Parietal lobe (tissue), 2 donors: ENCODE data around the gene GCAT. TPM values are rescaled to one million over a fixed set of nuclear protein-coding genes. Genes with fewer than 3 reads are reported as not detected.

Source experiments
- small RNA-seq: library from RNA; depleted of rRNA; stranded (forward); fragments of <200 nt; gene quantifications from one replicate; pipeline ENCODE3, GENCODE V24; 2014; ENCODE audit warnings: low replicate concordance
- total RNA-seq: library from RNA; depleted of rRNA; stranded (reverse); fragments of >200 nt; gene quantifications from one replicate; pipeline ENCODE4 v1.2.3, GENCODE V29; 2014

The GCAT gene
- 7.5 TPM for total RNA-seq

DNA sequence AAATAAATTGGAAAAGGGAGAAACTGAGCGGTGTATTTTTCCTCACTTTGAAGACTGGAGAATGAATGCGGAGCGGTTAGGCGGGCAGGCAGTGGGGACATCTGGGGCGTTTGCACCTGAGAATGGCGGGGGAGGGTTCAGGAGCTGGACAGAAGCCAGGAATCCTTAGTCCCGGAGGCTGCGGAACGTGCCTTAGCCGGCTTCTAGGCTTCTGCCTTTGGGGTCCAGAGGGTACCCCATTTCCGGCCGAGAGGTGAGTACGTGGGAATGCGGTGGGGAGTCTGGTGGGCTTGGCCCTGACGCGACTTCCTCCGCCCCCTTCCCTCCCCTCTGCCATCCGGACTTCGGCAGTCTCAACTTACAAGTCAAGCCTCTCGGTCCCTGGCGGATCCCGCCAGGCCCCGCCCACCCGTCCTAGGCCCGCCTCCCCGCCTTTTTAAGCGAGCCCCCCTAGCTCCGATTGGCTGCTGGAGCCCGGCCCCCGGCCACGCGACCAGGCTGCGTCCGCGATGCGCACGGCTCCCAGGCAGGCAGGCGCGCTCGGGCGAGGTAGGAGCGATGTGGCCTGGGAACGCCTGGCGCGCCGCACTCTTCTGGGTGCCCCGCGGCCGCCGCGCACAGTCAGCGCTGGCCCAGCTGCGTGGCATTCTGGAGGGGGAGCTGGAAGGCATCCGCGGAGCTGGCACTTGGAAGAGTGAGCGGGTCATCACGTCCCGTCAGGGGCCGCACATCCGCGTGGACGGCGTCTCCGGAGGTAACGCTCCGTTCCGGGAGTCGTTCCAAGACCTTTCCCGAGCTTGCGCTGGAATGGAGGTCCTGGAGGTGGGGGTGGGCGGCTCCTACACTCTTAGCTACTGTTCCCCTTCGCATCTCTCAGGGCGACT lies at the start of gene GCAT:
Gene GCAT, plus strand, starts transcription at position 525 of the 884 bp plus-strand sequence. Its CDS starts 34 bp downstream, at position 559.

DNA sequence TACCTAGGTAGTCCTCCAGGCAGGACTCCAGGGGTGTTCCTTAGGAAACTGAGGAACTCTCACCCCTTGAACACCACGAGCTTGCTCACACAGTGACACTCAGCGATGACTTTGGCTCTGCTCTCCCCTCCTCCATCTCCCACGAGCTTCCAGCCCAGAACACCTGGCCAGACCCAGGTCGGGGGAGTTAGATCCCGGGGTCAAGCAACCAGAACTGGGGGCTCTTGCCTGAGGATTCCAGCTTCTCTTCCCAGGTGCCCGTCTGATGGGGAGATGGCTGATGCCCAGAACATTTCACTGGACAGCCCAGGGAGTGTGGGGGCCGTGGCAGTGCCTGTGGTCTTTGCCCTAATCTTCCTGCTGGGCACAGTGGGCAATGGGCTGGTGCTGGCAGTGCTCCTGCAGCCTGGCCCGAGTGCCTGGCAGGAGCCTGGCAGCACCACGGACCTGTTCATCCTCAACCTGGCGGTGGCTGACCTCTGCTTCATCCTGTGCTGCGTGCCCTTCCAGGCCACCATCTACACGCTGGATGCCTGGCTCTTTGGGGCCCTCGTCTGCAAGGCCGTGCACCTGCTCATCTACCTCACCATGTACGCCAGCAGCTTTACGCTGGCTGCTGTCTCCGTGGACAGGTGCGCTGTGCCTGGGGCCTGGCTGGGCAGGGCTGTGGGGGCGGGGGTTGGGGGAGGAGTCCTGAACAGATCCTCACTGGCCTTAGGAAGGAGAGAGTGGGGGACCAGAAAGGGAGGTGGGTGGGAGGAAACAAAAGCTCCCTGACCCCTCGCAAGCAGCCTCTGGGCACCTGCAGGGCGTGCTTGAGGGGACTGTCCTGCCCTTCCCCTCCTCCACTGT lies 15.6 kb downstream of the GCAT start, which contains the start of gene GALR3:
Gene GALR3, plus strand, starts transcription at position 249 of the 852 bp plus-strand sequence. Its CDS starts 25 bp downstream, at position 274.

DNA sequence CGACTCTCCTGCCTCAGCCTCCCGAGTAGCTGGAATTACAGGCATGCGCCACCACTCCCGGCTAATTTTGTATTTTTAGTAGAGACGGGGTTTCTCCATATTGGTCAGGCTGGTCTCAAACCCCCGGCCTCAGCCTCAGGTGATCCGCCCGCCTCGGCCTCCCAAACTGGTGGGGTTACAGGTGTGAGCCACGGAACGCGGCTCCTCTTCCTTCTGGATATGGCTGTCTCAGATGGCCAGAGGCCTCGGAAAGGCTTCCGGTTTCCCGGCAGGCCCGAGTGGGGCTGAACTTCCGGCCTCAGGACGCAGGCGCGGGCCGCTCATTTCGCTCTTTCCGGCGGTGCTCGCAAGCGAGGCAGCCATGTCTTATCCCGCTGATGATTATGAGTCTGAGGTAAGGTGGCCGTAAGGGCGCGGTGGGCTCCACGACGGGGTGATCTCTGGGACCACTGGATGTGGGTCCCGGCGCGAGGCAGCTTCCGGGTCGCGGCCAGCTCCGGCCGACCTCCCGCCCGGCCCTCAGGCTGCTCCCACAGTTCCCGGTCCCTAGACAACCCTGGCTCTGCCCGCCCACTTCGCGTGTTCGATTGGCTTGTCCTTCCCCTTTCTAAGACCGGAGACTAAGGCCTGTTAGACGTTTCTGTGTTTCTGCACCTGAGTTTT lies 41.5 kb downstream of the GCAT start, which contains the start of gene EIF3L:
Gene EIF3L, plus strand, starts transcription at position 331 of the 663 bp plus-strand sequence. Its CDS starts 31 bp downstream, at position 362.

Small RNA genes lying within 50 kb of the gene (small RNA-seq; reads per million reads assigned to genes)
- 0.28 reads per million for gene MIR659

Other genes starting within 250 kb of the GCAT start
- gene CDC42EP1, start 247.5 kb upstream of the GCAT start, total RNA-seq: 2.5 TPM
- not detected for gene LGALS2, start 227.8 kb upstream of the GCAT start, total RNA-seq
- 70.4 TPM for gene GGA1, start 199.1 kb upstream of the GCAT start, total RNA-seq
- gene SH3BP1, start 168.3 kb upstream of the GCAT start, total RNA-seq: 0.94 TPM
- gene PDXP, start 149.2 kb upstream of the GCAT start, total RNA-seq: 42.6 TPM
- 69.8 TPM for gene LGALS1, start 132.3 kb upstream of the GCAT start, total RNA-seq
- 16.3 TPM for gene NOL12, start 121.6 kb upstream of the GCAT start, total RNA-seq
- 35.7 TPM for gene TRIOBP, start 110.9 kb upstream of the GCAT start, total RNA-seq
- not detected for gene GALR3, start 15.4 kb downstream of the GCAT start, total RNA-seq
- 26.3 TPM for gene ANKRD54, start 36.4 kb downstream of the GCAT start, total RNA-seq
- gene EIF3L, start 41.5 kb downstream of the GCAT start, total RNA-seq: 599 TPM
- gene MICALL1, start 98.4 kb downstream of the GCAT start, total RNA-seq: 38.8 TPM
- 0.63 TPM for gene C22orf23, start 145.7 kb downstream of the GCAT start, total RNA-seq
- 44.8 TPM for gene POLR2F, start 145.8 kb downstream of the GCAT start, total RNA-seq
- gene SOX10, start 176.6 kb downstream of the GCAT start, total RNA-seq: 3.4 TPM
- gene PICK1, start 249.5 kb downstream of the GCAT start, total RNA-seq: 34.4 TPM